Transverse colon (tissue), 4 donors: ENCODE results near the gene ARHGEF40. TPM values are rescaled to one million over a fixed set of nuclear protein-coding genes. Genes with fewer than 3 reads are reported as not detected.

Experiments
- DNase-seq: peaks from one replicate; pipeline ENCODE4 v3.0.0-alpha.2; 2019
- H3K27ac ChIP-seq, 4 donors: fragments of 200-600 bp; sonication (generic); 2 replicates each; pipeline ENCODE4 v1.5.1; 2016 to 2018; ENCODE audit warnings: inconsistent platforms in 4 of 4
- H3K27me3 ChIP-seq: fragments of 200-600 bp; sonication (generic); 2 replicates; pipeline ENCODE4 v1.5.1; 2017; ENCODE audit warnings: inconsistent platforms
- H3K36me3 ChIP-seq, 4 donors: fragments of 200-600 bp; sonication (generic); 2 replicates each; pipeline ENCODE4 v1.5.1; 2017 to 2019; ENCODE audit warnings: inconsistent platforms in 4 of 4
- H3K4me1 ChIP-seq, 4 donors: fragments of 200-600 bp; sonication (generic); 2 replicates each; pipeline ENCODE4 v1.5.1; 2017 to 2020; ENCODE audit warnings: inconsistent platforms in 4 of 4
- H3K4me3 ChIP-seq, 4 donors: fragments of 200-600 bp; sonication (generic); 1 replicate in 1 of 4; 2 replicates in 3 of 4; pipeline versions ENCODE4 v1.5.1 to v1.6.1; 2017 to 2019; ENCODE audit warnings: inconsistent platforms in 4 of 4
- H3K9me3 ChIP-seq, 2 donors: fragments of 200-600 bp; sonication (generic); 2 replicates each; pipeline ENCODE4 v1.5.1; 2017 to 2019; ENCODE audit warnings: inconsistent platforms in 2 of 2
- EP300 ChIP-seq: sonication (generic); formaldehyde crosslinking; IDR thresholded peaks from one replicate; pipeline ENCODE4 v1.6.1; 2017; ENCODE audit warnings: antibody characterized with exemption, low read depth
- POLR2A ChIP-seq: fragments of 450-650 bp; IDR thresholded peaks from one replicate; pipeline ENCODE4 v1.6.1; 2016; ENCODE audit warnings: antibody characterized with exemption, mild to moderate bottlenecking, moderate library complexity
- POLR2AphosphoS5 ChIP-seq, 3 donors: sonication (generic); formaldehyde crosslinking; IDR thresholded peaks; one replicate each; pipeline ENCODE4 v1.6.1; 2016; ENCODE audit warnings: antibody characterized with exemption in 3 of 3
- WGBS, 2 donors: methylation state at CpG; one replicate each; pipeline ENCODE4 v1.1.5; 2018; ENCODE audit warnings: low coverage in 1 of 2; 5-methylcytosine and 5-hydroxymethylcytosine counted together
- in situ Hi-C, 4 donors: fragments of 200-750 bp; cut with MboI; loops; one replicate each; pipeline versions ENCODE4 v1.15.0 to v1.15.1; 2017; ENCODE audit warnings: low sequenced_read_pairs in 3 of 4, low pct_ligation_motif_present in 1 of 4, low pct_unique_long_range_greater_than_20kb in 1 of 4
- intact Hi-C: fragments of 100-400 bp; cut with DNase I; formaldehyde crosslinking; loops from one replicate; pipeline ENCODE4 v1.15.1; 2023; ENCODE audit warnings: low total_unique reads
- total RNA-seq, 4 donors: library from RNA; depleted of rRNA; stranded (reverse); fragments of >200 nt; gene quantifications; one replicate each; pipeline ENCODE4 v1.1.0, GENCODE V29; 2016
- TF ChIP-seq, protein P1 (sequence below), 5 experiments: fragments of 200-600 bp in 3 of 5; fragments of 450-650 bp in 2 of 5; sonication (generic) in 3 of 5; IDR thresholded peaks; 1 replicate in 2 of 5; 2 replicates in 3 of 5; pipeline ENCODE4 v1.5.1; 2016 to 2017; ENCODE audit warnings: antibody characterized with exemption in 5 of 5, inconsistent platforms in 3 of 5, mild to moderate bottlenecking in 2 of 5, moderate library complexity in 1 of 5

ARHGEF40 gene
- total RNA-seq, 4 donors from 2014 or later = 55.6 to 138 (median 62.2) TPM

- no peaks in the 10 kb centered on the region for H3K9me3 ChIP-seq
- WGBS, 2 donors = 75 to 91% methylated on average over 1 to 9 of the region's 11 CpGs
- in situ Hi-C loops (loop anchor here in 2 of 4 donors (10.0 kb wide), 1 partner anchor 69 kb away; no protein-coding TSS in a partner anchor), intact Hi-C loops (no loop called here)
- no peak for DNase-seq
- no peaks in the 10 kb centered on the region for H3K27me3 ChIP-seq
- no peak overlapping the region for H3K27ac ChIP-seq
- H3K4me1 ChIP-seq = peaks cover 0 to 24% (median 12%) of the 10 kb centered on the region in 4 donors
- peaks cover 0 to 53% (median 24%) of the 10 kb centered on the region in 4 donors for H3K36me3 ChIP-seq
- TF ChIP-seq POLR2AphosphoS5 (IDR thresholded peaks at IDR 0.05) = no peak
- TF ChIP-seq, protein P1, sequence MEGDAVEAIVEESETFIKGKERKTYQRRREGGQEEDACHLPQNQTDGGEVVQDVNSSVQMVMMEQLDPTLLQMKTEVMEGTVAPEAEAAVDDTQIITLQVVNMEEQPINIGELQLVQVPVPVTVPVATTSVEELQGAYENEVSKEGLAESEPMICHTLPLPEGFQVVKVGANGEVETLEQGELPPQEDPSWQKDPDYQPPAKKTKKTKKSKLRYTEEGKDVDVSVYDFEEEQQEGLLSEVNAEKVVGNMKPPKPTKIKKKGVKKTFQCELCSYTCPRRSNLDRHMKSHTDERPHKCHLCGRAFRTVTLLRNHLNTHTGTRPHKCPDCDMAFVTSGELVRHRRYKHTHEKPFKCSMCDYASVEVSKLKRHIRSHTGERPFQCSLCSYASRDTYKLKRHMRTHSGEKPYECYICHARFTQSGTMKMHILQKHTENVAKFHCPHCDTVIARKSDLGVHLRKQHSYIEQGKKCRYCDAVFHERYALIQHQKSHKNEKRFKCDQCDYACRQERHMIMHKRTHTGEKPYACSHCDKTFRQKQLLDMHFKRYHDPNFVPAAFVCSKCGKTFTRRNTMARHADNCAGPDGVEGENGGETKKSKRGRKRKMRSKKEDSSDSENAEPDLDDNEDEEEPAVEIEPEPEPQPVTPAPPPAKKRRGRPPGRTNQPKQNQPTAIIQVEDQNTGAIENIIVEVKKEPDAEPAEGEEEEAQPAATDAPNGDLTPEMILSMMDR (IDR thresholded peaks at IDR 0.05) = no peak
- no peak for TF ChIP-seq EP300
- no peak for TF ChIP-seq POLR2A
- no peak overlapping the region for H3K4me3 ChIP-seq
Measured at GRCh38 chr14:21083565-21084325, 13.6 kb downstream of the ARHGEF40 start.

DNA sequence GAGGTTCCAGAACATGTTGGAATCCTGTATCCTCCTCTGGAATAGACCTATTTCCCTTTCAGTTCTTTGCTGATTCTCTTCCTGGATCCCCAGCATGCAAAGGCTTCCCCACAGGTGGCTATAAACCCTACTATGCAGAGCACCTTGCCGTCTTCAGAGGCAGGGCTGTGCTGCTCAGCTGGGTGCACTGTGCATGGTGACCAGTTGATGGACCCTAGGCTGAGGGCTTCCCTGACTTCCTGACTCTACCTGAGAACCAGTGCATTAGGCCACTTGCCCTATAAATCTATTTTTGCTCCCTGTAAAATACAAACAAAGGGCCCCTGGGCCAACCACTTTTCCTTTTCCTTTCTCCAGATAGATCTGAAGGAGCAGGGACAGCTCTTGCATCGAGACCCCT lies 14.3 kb downstream of the ARHGEF40 start:
- Histone ChIP-seq H3K9me3 (no peaks in the 10 kb centered on the region), H3K27ac (peak overlapping the region in 2 of 4 donors; percentile 17 to 32), H3K36me3 (peaks cover 0 to 47% (median 22%) of the 10 kb centered on the region in 4 donors), H3K4me3 (no peak overlapping the region), H3K27me3 (no peaks in the 10 kb centered on the region), H3K4me1 (peaks cover 0 to 31% (median 16%) of the 10 kb centered on the region in 4 donors)
- no peak for DNase-seq
- WGBS, 2 donors = 79 to 100% methylated on average over 1 to 2 of the region's 2 CpGs
- intact Hi-C loops = no loop called here
- in situ Hi-C loops = loop anchor here in 2 of 4 donors (10.0 kb wide), 1 partner anchor 70 kb away; no protein-coding TSS in a partner anchor
- TF ChIP-seq POLR2AphosphoS5 (IDR thresholded peaks at IDR 0.05) (no peak), EP300 (no peak), POLR2A (no peak)
- TF ChIP-seq, protein P1 (IDR thresholded peaks at IDR 0.05) = no peak

DNA sequence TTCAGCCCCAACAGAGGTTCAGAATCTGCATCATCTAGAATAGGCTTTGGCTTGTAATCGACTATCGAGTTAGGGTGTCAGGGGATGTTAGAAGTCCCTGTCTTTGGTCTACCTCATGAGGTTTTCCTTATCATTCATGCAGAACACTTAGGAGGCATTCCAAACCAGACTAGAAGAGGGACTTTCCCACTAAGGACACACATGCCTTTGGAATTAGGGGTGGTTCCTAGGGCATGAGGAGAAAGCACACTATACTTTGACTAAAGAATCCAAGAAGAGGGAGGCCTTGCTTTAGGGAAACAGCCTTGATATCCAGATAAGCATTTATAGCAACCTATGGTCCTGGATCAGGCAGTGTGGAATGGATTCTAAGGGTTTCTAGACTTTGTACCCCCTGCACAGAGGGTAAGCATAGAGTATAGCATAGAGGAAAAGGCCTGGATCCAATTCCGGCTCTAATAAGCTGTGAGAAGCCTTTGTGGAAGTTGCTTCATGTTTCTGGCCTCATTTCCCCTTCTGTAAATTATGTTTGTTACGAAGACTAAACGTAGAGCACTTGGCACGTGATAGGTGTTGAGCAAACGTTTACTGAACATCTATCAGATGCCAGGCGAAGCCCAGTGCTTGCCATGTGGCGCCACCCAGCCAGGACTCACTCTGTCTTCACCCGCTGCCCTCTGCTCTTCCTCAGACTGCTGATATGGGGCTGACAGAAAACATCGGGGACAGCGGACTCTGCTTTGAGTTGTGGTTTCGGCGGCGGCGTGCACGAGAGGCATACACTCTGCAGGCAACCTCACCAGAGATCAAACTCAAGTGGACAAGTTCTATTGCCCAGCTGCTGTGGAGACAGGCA lies 15.1 kb downstream of the ARHGEF40 start:
- no peaks in the 10 kb centered on the region for H3K9me3 ChIP-seq
- H3K36me3 ChIP-seq = peaks cover 0 to 41% (median 20%) of the 10 kb centered on the region in 4 donors
- no peak overlapping the region for H3K4me3 ChIP-seq
- intact Hi-C loops (no loop called here), in situ Hi-C loops (loop anchor here in 2 of 4 donors (10.0 kb wide), 1 partner anchor 70 kb away; no protein-coding TSS in a partner anchor)
- no peak for DNase-seq
- H3K27ac ChIP-seq = peak overlapping the region in 2 of 4 donors; percentile 17 to 32
- peaks cover 0 to 38% (median 22%) of the 10 kb centered on the region in 4 donors for H3K4me1 ChIP-seq
- TF ChIP-seq, protein P1 (IDR thresholded peaks at IDR 0.05) = no peak
- TF ChIP-seq POLR2AphosphoS5 (IDR thresholded peaks at IDR 0.05) (no peak), POLR2A (no peak), EP300 (no peak)
- WGBS, 2 donors = 72 to 94% methylated on average over 3 to 17 of the region's 17 CpGs
- H3K27me3 ChIP-seq = no peaks in the 10 kb centered on the region

DNA sequence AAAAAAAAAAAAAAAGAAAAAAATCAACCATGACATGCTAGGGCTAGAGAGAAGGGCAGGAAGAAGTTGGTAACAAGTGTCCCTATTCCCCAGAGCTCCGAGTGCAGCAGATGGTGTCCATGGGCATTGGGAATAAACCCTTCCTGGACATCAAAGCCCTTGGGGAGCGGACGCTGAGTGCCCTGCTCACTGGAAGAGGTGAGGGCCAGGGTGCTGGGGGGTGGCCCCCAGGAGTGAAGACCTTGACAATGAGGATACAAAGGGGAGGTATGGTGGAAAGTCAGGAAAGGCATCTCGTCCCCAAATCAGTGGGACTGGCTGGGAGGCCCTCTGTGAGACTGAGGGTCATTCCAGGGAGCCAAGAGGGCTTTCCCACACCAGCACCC lies 16.8 kb downstream of the ARHGEF40 start:
- Histone ChIP-seq H3K4me3 (no peak overlapping the region), H3K27me3 (no peaks in the 10 kb centered on the region), H3K27ac (peak overlapping the region in 3 of 4 donors; percentile 24 to 36 (median 28)), H3K4me1 (peaks cover 0 to 41% (median 22%) of the 10 kb centered on the region in 4 donors), H3K36me3 (peaks cover 0 to 40% (median 13%) of the 10 kb centered on the region in 4 donors), H3K9me3 (no peaks in the 10 kb centered on the region)
- DNase-seq = no peak
- no peak for TF ChIP-seq POLR2AphosphoS5 (IDR thresholded peaks at IDR 0.05)
- TF ChIP-seq, protein P1 (IDR thresholded peaks at IDR 0.05) = no peak
- TF ChIP-seq EP300 = no peak
- TF ChIP-seq POLR2A = no peak
- WGBS, 2 donors = 82 to 100% methylated on average over 1 to 4 of the region's 4 CpGs
- intact Hi-C loops = no loop called here
- in situ Hi-C loops = loop anchor here in 2 of 4 donors (10.0 kb wide), 1 partner anchor 72 kb away; no protein-coding TSS in a partner anchor
